ENCODE data around the gene TRRAP. TPM values are rescaled to one million over a fixed set of nuclear protein-coding genes. Genes with fewer than 3 reads are reported as not detected.
"Not testable (repeated sequence)": the region's sequence is repeated elsewhere in the genome, so short reads cannot be mapped to it uniquely, and the experiment has no call there.

The TRRAP gene
- polyA plus RNA-seq, 1 donor, result 20.3 TPM

DNA sequence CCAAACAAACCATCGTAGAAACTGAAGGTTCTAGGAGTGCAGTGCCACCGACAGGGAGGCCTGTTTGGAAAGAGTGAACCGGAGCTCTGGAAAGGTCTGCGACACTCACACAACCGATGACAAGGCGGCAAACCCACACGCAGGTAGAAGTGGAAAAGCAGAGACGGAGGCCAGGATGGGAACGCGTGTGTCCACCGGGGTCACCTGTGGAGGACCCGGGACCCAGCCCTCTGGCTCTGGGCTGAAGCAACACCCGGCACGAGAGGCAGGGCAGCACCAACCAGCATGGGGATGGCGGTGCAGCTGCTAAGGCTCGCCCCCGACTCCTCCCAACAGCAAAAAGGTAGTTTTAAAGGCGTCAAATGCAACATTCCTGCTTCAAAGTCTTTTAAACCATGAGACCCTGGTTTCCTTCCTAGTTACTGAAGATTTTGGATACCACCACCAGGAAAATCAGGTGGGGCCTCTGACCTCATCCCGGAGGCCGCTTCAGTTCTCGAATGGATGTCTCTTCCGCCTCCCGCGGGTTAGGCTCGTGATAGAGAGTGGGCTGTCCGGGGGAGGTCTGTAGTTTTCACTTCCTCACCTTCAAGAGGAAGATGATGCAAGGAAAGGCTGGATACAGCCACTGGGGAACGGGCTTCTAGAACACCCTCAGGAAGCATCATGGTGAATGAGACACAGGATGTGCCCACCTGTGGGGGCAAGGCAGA lies 150.1 kb downstream of the TRRAP start:
- DNase-seq (ENCODE audit: low read depth), result no peak

DNA sequence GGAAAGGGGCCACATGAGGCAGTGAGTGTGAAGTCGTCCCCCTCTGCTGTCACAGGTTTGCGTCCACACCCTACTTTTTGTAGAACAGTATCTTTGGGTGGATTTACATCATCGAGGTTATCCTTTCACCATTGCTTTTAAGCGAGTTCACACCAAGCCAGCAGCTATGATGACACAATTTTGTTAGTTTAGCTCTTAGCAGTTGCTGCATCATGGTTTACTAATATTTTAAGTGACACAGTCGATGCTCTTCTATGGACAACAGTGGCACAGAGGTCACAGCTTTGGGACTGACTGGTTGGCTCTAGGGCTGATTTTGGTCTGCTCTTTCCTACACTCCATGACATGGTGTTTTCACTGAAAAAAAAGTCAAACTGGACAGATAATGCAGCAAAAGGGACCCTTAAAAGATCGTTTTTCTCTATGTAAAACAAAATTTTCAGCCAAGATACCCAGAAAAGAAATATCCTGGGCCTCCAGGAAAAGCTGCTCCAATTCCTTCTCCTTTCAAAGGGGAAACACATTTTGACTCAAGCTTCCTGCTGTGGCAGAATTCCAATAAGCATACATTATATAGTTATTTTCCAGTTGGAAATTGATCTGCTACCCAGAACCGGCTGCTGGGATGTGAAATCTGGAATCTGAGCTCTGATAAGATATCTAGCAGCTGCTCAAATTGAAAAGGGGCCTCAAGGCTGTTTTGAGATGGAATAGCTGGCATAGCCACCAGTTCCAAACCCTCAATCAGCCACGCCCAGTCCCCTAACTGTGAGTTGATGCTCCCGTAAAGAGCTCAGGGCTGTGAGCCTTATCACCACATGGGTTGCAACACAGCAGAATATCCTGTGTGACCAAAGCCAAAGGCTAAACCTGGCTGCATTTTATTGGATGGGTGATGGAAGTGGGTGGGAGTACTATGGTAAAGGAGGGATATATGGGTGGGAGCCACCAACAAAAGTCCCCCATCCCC lies 151.4 kb downstream of the TRRAP start:
- DNase-seq (ENCODE audit: low read depth), result no peak

DNA sequence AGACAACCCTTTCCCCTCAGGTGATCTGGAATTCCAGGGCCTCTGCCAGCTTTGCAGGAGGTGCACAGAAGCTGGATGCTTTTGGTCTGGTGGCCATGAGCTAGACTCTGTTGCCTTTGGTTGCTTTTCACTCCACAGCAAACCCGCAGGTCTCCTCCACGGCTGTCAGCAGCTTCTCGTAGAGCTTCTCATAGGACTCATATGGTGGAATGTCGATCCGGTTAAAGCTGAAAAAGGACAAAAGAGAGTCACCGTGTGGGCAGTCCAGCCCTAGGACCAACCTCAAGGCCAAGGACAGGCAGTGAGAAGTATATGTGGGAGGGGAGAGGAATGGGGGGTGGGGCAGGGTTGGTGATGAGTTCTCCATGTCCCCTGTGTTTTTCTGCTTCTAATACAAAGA lies 152.1 kb downstream of the TRRAP start:
- no peak for DNase-seq (ENCODE audit: low read depth)

- no peak for DNase-seq (ENCODE audit: low read depth)
Measured at GRCh38 chr7:99030951-99031350, 152.6 kb downstream of the TRRAP start.

GRCh38 chr7:99031496-99031895 lies 153.2 kb downstream of the TRRAP start:
- DNase-seq (ENCODE audit: low read depth), result no peak

DNA sequence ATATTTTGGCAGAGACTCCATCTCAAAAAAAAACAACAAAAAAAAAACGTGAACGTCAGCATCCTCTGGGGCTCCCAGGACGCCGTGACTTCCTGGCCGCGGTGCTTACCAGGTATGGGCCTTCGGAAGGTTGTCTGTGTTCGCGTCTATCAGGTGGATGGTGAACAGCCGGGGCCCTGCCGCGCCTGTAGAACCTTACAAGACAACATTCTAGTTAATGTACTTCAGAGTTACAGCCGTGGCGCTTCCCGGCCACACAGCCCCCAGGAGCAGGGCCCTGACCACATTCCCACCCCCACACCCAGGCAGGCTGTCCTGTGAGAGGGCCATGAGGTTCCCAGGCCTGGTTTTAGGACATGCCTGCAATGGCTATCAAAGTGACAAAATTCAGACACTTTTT lies 154.6 kb downstream of the TRRAP start:
- DNase-seq (ENCODE audit: low read depth), result no peak

DNA sequence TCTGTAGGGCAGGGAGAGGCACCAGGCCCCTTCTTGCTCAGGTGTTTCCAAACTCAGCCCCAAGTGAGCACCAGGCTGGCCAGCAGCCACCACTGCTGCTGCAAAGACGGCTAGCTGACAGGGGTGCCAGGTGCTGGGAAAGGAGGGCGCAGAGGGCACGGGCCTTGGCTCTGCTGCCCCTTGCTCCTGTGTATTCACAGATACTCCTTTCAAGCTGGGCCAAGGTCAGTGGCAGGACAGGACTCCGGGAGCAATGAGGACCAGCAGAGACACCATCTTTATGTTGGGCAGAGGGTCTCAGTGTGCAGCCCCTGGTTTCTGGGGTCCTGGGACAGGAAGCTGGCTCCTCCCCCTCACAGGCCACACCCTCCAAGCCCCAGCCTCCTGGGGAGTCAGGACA lies 155.4 kb downstream of the TRRAP start:
- DNase-seq (ENCODE audit: low read depth), result no peak

- no peak for DNase-seq (ENCODE audit: low read depth)
Measured at GRCh38 chr7:99034932-99035722, 156.8 kb downstream of the TRRAP start.

DNA sequence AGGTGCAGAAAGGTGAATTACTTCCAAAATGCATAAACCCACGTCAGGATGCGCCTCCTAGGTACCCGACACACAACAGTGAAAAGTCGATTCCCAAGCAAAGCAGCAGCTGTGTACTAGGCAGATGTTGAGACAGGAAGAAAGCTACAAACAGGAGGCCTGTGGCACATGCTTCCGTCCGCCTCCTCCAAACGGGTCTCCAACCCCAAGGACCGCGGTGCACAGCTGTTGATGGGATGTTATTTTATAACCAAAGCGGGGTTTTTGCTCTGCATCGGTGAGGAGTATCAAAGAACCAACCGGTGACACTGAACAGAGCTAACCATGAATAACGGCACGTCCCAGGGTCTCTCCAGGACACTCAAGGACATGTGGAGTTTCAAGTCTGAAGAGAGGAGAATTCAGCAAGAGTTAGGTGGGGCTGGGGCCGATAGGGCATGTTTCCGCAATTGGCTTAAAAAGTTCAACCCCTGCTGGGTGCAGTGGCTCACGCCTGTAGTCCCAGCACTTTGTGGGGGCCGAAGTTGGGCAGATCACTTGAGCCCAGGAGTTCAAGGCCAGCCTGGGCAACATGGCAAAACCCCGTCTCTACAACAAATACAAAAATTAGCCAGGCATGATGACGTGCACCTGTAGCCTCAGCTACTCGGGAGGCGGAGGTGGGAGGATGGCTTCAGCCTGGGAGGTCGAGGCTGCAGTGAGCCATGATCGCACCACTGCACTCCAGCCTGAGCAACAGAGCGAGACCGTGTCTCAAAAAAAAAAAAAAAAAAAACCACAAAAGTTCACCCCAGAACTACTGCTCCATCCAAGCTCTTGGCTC lies 157.6 kb downstream of the TRRAP start:
- DNase-seq (ENCODE audit: low read depth), result no peak

- DNase-seq (ENCODE audit: low read depth), result no peak
Measured at GRCh38 chr7:99036546-99037111, 158.3 kb downstream of the TRRAP start.

GRCh38 chr7:99037327-99037940 lies 159.1 kb downstream of the TRRAP start:
- no peak for DNase-seq (ENCODE audit: low read depth)

DNA sequence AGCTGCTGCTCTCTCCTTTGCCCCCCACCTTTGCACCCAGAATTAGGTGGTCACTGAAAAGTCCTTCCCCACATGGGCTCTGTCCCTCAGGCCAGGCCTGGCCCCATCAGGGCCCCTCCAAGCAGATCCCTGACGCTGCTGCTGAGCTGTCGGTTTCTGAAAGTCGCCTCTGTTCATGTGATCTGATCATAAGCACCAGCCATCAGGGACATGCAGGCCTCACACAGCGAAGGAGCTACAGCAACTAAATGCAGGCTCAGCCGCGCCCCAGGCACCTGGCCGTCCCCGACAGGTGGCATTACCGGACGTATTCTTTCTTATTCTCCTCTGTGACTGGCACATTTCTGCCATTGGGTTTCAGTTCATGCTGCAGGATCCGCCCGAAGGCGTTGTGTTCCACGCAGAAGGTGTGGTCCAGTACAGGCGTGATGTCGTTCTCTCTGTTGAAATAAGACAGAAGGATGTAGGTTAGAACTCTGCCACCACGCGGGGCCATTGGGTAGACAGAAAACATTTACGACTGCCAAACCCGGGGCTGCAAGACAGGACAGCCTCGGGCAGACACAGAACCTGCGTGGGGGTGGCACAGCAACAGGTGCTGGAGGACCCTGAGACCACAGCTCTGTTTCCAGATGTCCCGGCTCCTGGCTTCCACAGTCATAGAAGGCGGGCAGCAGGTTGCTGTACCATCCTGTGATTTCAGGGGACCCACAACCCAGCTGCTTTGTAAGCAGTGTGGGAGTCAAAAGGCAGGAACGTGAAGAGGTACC lies 159.9 kb downstream of the TRRAP start:
- no peak for DNase-seq (ENCODE audit: low read depth)

- no peak for DNase-seq (ENCODE audit: low read depth)
Measured at GRCh38 chr7:99039384-99039891, 161.1 kb downstream of the TRRAP start.

DNA sequence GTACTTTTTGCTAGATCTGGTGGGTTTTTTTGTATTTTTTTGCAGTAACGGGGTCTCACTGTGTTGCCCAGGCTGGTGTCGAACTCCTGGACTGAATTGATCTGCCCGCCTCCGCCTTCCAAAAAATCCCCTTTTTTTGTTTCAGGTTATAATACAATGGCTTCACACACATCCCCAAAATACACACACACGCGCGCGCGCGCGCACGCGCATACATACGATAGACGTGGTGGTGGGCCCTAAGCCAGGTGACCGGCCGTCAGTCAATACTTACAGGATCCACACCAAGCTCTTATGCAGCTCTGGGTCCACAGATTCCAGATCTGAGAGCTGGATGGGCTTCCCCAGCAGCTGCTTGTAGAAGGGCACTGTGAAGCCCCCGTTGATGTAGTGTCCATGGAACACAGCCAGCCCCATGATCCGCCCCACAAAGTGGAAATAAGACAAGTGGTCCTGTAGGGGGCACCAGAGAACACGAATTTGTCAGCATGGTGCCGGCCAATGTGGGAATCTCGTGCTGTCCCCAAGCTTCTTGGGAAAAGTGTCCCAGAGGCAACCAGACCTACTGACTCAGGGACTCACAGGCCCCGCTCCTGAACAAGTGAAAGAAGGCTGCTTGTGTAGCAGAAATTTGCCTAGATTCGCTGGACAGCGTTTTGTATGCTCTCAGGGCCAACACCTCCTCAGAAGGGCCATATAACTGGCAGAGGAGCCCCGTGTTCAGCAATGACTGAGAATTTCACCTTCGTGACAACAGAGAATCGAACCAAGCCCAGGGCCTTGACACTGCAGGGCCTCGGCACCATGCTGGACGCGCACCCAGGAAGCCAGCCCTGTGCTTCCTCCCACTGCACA lies 162.0 kb downstream of the TRRAP start:
- DNase-seq (ENCODE audit: low read depth), result peak; percentile 75

- DNase-seq (ENCODE audit: low read depth), result no peak
Measured at GRCh38 chr7:99041526-99041925, 163.2 kb downstream of the TRRAP start.

- DNase-seq (ENCODE audit: low read depth), result no peak
Measured at GRCh38 chr7:99042957-99043356, 164.6 kb downstream of the TRRAP start.

DNA sequence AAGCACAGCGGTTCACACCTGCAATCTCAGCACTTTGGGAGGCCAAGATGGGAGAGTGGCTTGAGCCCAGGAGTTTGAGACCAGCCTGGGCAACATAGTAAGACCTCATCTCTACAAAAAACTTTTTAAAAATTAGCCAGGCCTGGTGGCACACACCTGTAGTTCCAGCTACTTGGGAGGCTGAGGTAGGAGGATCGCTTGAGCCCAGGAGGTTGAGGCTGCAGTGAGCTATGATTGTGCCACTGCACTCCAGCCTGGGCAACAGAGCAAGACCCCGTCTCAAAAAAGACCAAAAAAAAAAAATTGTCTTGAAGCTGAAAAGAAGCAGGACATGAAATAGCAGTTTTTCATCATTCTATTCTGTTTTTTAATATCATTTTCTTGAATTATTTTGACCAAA lies 166.5 kb downstream of the TRRAP start:
- DNase-seq (ENCODE audit: low read depth), result not testable (repeated sequence)

DNA sequence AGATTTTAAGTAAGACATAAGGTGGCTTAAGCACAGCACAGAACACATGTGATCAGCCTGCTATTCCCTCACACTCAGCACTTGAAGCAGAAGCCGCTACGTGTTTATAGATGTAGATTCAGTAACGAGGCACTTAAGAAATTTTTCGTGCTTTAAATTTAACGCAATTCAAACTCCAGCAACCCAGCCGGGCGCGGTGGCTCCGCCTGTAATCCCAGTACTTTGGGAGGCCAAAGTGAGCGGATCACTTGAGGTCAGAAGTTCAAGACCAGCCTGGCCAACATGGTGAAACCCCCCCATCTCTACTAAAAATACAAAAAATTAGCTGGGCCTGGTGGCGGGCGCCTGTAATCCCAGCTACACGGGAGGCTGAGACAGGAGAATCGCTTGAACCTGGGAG lies 167.9 kb downstream of the TRRAP start:
- DNase-seq (ENCODE audit: low read depth), result not testable (repeated sequence)

Measured in forelimb muscle (tissue), 1 donor.